ENCODE data around the gene HDAC11. TPM values are rescaled to one million over a fixed set of nuclear protein-coding genes. Genes with fewer than 3 reads are reported as not detected.
A peak's percentile ranks its signal among the peaks of the same experiment; 100 is the strongest.

HDAC11 gene
- total and polyA plus RNA-seq, 4 donors, result 16.8 to 22.2 (median 19.4) TPM

DNA sequence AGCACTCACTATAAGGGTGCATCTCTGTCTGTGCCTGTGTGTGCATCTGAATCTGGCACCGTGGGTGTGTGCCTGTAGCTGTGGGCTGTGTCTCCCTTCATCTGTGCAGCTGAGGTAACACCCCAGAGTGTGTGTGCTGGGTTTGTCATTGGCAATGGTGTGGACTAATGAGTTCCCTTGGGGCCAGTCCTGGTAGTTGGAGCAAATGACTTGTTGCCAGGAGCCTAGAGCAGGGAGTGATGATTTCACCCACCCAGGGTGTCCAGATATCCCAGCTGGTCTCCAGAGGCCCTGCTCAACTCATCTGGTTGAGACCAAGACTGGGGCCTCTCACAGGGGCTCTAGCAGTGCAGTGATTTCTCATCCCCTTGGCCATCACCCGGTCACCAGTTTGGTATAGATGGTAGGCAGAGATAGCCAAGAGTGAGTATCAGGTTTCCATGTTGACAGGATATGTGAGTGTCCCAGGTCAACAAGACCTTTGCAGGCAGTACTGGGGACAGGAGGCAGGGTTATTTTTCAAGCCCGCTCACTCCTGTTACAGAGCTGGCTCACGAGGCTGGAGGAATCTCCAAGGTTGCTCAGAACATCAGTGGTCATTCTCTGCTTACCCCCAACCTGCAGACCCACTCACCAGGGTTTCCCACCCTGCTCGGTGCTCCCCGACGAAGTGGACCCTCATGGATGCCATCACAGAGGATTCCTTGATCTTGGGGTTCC is 4.1 kb upstream of the HDAC11 start:
- Histone ChIP-seq H3K4me1 (ENCODE audit: control insufficient read depth in 1 of 2, insufficient read depth in 2 of 2, low read length in 2 of 2) (no peaks in the 10 kb centered on the region), H3K27me3 (ENCODE audit: control insufficient read depth in 1 of 2, insufficient read depth in 2 of 2, low read length in 1 of 2) (no peaks in the 10 kb centered on the region), H3K36me3 (ENCODE audit: control insufficient read depth in 1 of 2, insufficient read depth in 2 of 2, low read length in 1 of 2) (no peaks in the 10 kb centered on the region), H3K4me3 (ENCODE audit: low read length in 2 of 2) (no peak overlapping the region), H3K9me3 (ENCODE audit: control insufficient read depth, low read length) (no peaks in the 10 kb centered on the region), H3K27ac (ENCODE audit: low read depth in 1 of 2, low read length in 2 of 2) (no peak overlapping the region)
- peak in 1 of 2 donors; percentile 30 for DNase-seq
- intact Hi-C loops (cut with DNase I), result no loop called here
- 51 to 68% methylated on average over 7 of the region's 7 CpGs for WGBS, 2 donors
- ATAC-seq (ENCODE audit: low FRiP score), result no peak

DNA sequence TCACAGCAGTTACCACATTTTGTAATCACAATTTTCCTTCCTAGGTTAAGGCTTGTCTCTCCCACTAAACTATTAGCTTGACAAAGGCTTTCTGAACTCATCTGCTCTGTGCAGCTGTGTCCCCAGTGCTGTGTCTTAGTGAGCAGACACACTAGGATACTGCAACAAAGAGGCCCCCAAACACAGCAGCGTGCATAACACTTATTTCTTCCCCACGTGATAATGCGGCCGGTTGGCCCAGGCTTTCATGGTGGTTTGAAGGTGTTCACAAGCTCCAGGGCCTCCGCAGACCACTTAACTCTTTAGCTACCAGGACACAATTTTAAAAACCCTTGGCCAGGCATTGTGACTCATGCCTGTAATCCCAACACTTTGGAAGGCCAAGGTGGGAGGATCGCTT is 2.2 kb upstream of the HDAC11 start:
- Histone ChIP-seq H3K9me3 (ENCODE audit: control insufficient read depth, low read length) (no peaks in the 10 kb centered on the region), H3K4me1 (ENCODE audit: control insufficient read depth in 1 of 2, insufficient read depth in 2 of 2, low read length in 2 of 2) (no peaks in the 10 kb centered on the region), H3K36me3 (ENCODE audit: control insufficient read depth in 1 of 2, insufficient read depth in 2 of 2, low read length in 1 of 2) (no peaks in the 10 kb centered on the region), H3K4me3 (ENCODE audit: low read length in 2 of 2) (no peak overlapping the region), H3K27ac (ENCODE audit: low read depth in 1 of 2, low read length in 2 of 2) (no peak overlapping the region), H3K27me3 (ENCODE audit: control insufficient read depth in 1 of 2, insufficient read depth in 2 of 2, low read length in 1 of 2) (no peaks in the 10 kb centered on the region)
- intact Hi-C loops (cut with DNase I), result no loop called here
- WGBS, 2 donors, result 76 to 79% methylated on average over 6 of the region's 6 CpGs
- ATAC-seq (ENCODE audit: low FRiP score), result no peak
- DNase-seq, result peak in 1 of 2 donors; percentile 33

DNA sequence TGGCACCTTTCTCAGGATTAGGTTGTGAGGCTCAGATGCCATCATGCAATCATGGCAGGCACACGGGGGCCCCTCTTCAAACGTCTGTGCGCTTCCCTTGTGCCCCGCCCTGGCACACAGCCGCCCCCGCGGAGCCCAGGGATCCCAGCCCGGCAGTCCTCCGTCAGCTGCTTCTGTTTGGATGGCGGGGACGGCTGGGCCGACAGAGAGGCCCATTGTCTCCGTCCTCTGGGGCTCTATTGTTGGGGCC is 849 bp upstream of the HDAC11 start:
- Histone ChIP-seq H3K9me3 (ENCODE audit: control insufficient read depth, low read length) (no peaks in the 10 kb centered on the region), H3K27ac (ENCODE audit: low read depth in 1 of 2, low read length in 2 of 2) (peak overlapping the region in 1 of 2 donors; percentile 25), H3K36me3 (ENCODE audit: control insufficient read depth in 1 of 2, insufficient read depth in 2 of 2, low read length in 1 of 2) (no peaks in the 10 kb centered on the region), H3K27me3 (ENCODE audit: control insufficient read depth in 1 of 2, insufficient read depth in 2 of 2, low read length in 1 of 2) (no peaks in the 10 kb centered on the region), H3K4me3 (ENCODE audit: low read length in 2 of 2) (peak overlapping the region; percentile 48 to 59), H3K4me1 (ENCODE audit: control insufficient read depth in 1 of 2, insufficient read depth in 2 of 2, low read length in 2 of 2) (no peaks in the 10 kb centered on the region)
- intact Hi-C loops (cut with DNase I), result no loop called here
- ATAC-seq (ENCODE audit: low FRiP score), result peak; percentile 37
- WGBS, 2 donors, result 2 to 3% methylated on average over 13 of the region's 13 CpGs
- peak; percentile 59 to 85 for DNase-seq

DNA sequence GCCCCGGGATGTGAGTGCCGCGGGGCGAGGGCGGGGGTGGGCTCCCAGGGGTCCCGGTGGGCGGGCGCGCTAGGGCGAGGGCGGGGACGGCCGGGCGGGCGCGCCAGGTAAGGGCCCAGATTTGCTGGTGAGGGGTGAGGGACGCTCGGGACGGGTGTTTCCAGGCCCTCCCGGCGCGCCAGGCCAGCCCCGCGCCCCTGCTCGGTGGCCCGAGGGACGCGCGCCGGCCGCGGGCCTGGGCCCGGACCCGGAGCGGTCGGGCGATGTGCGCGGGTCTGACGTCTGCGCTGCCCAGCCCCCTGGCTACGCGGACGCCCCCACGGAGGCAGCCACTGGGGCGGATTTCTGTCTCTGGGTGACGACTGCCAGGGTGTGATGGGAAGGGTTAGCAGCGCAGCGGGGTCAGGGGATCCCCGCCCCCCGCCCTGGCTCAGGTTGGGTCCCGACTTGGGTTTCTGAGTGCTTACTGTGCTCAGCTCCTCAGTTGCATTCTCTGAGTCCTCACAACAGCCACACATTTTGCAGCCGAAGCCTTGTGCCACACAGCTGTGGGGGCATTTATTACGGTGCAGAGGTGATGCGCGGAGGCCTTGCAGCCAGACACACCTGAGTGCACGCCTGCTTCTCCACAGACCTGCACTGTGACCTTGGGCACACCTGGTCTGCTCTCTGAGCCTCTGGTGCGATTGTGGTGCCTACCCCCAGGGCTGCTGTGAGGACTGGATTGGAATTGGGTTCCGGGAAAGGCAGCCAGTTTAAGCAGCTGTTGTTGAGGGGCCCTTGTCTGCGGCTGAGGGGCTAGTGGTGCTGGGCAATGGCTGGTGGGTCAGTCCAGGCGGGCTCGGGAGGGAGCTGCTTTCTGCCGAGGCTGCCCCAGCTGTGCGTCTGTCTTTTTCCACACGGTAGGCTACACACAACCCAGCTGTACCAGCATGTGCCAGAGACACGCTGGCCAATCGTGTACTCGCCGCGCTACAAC is 523 bp downstream of the HDAC11 start:
- 18 to 26% methylated on average over 51 to 70 of the region's 70 CpGs for WGBS, 2 donors
- DNase-seq, result peak; percentile 68 to 72

DNA sequence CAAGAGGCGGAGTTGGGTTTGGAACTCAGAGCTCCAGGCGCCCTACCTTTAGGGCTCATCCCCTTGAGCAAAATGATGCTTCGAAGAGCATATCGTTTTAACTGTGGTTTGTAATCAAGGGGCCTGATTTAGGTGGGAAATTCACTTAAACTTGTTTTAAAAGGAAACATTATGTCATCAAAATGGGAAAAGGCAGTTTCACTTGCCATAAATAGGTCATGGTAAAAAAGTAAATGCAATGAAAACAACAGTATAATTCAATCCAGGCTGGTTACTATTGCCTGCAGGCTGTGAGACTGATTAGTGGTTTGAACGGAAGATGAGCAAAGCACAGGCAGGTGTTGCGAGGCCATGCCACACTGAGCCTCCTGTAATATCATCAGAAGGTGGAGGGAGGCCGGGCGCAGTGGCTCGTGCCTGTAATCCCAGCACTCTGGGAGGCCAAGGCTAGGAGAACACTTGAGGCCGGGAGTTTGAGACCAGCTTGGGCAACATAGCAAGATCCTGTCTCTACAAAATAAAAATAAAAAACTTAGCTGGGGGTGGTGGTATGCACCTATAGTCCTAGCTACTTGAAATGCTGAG is 2.1 kb downstream of the HDAC11 start:
- intact Hi-C loops (cut with DNase I), result no loop called here
- Histone ChIP-seq H3K4me3 (ENCODE audit: low read length in 2 of 2) (no peak overlapping the region), H3K36me3 (ENCODE audit: control insufficient read depth in 1 of 2, insufficient read depth in 2 of 2, low read length in 1 of 2) (no peaks in the 10 kb centered on the region), H3K4me1 (ENCODE audit: control insufficient read depth in 1 of 2, insufficient read depth in 2 of 2, low read length in 2 of 2) (no peaks in the 10 kb centered on the region), H3K27ac (ENCODE audit: low read depth in 1 of 2, low read length in 2 of 2) (no peak overlapping the region), H3K9me3 (ENCODE audit: control insufficient read depth, low read length) (no peaks in the 10 kb centered on the region), H3K27me3 (ENCODE audit: control insufficient read depth in 1 of 2, insufficient read depth in 2 of 2, low read length in 1 of 2) (no peaks in the 10 kb centered on the region)
- ATAC-seq (ENCODE audit: low FRiP score), result no peak
- DNase-seq, result peak; percentile 17 to 73
- WGBS, 2 donors, result 72% methylated on average over 10 of the region's 10 CpGs

More for the DNA sequence above, 523 bp downstream of the HDAC11 start:
- Histone ChIP-seq H3K4me1 (ENCODE audit: control insufficient read depth in 1 of 2, insufficient read depth in 2 of 2, low read length in 2 of 2) (no peaks in the 10 kb centered on the region), H3K27ac (ENCODE audit: low read depth in 1 of 2, low read length in 2 of 2) (peak overlapping the region in 1 of 2 donors; percentile 10), H3K36me3 (ENCODE audit: control insufficient read depth in 1 of 2, insufficient read depth in 2 of 2, low read length in 1 of 2) (no peaks in the 10 kb centered on the region), H3K4me3 (ENCODE audit: low read length in 2 of 2) (peak overlapping the region; percentile 70 to 83), H3K9me3 (ENCODE audit: control insufficient read depth, low read length) (no peaks in the 10 kb centered on the region), H3K27me3 (ENCODE audit: control insufficient read depth in 1 of 2, insufficient read depth in 2 of 2, low read length in 1 of 2) (no peaks in the 10 kb centered on the region)
- intact Hi-C loops (cut with DNase I), result no loop called here
- peak; percentile 20 for ATAC-seq (ENCODE audit: low FRiP score)

DNA sequence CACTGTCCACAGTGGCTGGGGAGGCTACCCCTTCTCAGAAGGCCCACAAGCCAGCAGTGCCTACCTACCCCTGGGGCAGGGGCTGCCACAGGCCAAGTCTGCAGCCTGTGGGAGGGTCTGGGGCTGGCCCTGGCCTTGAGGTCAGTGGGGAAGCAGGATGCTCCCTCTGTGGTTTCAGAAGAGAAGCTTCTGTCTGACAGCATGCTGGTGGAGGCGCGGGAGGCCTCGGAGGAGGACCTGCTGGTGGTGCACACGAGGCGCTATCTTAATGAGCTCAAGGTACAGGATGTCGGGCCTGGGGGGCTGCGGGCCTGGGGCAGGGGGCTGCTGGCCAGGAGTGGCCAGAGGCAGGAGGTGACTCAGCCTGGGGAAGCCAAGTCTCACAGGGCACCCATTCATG is 3.2 kb downstream of the HDAC11 start:
- no peaks in the 10 kb centered on the region for H3K4me1 ChIP-seq (ENCODE audit: control insufficient read depth in 1 of 2, insufficient read depth in 2 of 2, low read length in 2 of 2)
- no peak for ATAC-seq (ENCODE audit: low FRiP score)
- 93 to 97% methylated on average over 7 of the region's 7 CpGs for WGBS, 2 donors
- H3K27ac ChIP-seq (ENCODE audit: low read depth in 1 of 2, low read length in 2 of 2), result no peak overlapping the region
- H3K36me3 ChIP-seq (ENCODE audit: control insufficient read depth in 1 of 2, insufficient read depth in 2 of 2, low read length in 1 of 2), result no peaks in the 10 kb centered on the region
- no peaks in the 10 kb centered on the region for H3K9me3 ChIP-seq (ENCODE audit: control insufficient read depth, low read length)
- no peak overlapping the region for H3K4me3 ChIP-seq (ENCODE audit: low read length in 2 of 2)
- peak; percentile 35 to 62 for DNase-seq
- no peaks in the 10 kb centered on the region for H3K27me3 ChIP-seq (ENCODE audit: control insufficient read depth in 1 of 2, insufficient read depth in 2 of 2, low read length in 1 of 2)
- intact Hi-C loops (cut with DNase I), result no loop called here

DNA sequence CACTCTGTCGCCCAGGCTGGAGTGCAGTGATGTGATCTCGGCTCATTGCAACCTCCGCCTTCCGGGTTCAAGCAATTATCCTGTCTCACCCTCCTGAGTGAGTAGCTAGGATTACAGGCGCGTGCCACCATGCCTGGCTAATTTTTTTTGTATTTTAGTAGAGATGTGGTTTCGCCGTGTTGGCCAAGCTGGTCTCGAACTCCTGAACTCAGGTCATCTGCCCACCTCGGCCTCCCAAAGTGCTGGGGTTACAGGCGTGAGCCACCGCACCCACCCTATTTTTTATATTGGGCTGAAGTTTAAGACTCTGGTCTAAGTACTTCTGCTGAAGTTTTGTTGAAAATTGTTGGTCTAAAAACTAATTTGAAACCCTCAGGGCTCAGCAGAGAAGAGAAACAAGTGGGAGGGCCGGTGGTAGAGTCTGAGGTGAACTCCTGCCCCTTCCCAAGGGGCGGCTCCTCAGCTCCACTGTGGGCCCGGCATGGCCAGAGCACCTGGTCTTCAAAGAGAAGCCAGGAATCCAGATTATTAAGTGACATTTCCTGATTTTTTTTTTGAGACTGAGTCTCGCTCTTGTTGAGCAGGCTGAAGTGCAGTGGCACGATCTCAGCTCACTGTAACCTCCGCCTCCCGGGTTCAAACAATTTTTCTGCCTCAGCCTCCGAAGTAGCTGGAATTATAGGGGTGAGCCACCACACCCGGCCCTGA is 4.0 kb downstream of the HDAC11 start:
- ATAC-seq (ENCODE audit: low FRiP score) (no peak), DNase-seq (peak; percentile 35 to 55)
- 93 to 95% methylated on average over 21 of the region's 21 CpGs for WGBS, 2 donors
- Histone ChIP-seq H3K27me3 (ENCODE audit: control insufficient read depth in 1 of 2, insufficient read depth in 2 of 2, low read length in 1 of 2) (no peaks in the 10 kb centered on the region), H3K4me1 (ENCODE audit: control insufficient read depth in 1 of 2, insufficient read depth in 2 of 2, low read length in 2 of 2) (no peaks in the 10 kb centered on the region), H3K4me3 (ENCODE audit: low read length in 2 of 2) (no peak overlapping the region), H3K27ac (ENCODE audit: low read depth in 1 of 2, low read length in 2 of 2) (no peak overlapping the region), H3K36me3 (ENCODE audit: control insufficient read depth in 1 of 2, insufficient read depth in 2 of 2, low read length in 1 of 2) (no peaks in the 10 kb centered on the region), H3K9me3 (ENCODE audit: control insufficient read depth, low read length) (no peaks in the 10 kb centered on the region)
- intact Hi-C loops (cut with DNase I), result no loop called here

DNA sequence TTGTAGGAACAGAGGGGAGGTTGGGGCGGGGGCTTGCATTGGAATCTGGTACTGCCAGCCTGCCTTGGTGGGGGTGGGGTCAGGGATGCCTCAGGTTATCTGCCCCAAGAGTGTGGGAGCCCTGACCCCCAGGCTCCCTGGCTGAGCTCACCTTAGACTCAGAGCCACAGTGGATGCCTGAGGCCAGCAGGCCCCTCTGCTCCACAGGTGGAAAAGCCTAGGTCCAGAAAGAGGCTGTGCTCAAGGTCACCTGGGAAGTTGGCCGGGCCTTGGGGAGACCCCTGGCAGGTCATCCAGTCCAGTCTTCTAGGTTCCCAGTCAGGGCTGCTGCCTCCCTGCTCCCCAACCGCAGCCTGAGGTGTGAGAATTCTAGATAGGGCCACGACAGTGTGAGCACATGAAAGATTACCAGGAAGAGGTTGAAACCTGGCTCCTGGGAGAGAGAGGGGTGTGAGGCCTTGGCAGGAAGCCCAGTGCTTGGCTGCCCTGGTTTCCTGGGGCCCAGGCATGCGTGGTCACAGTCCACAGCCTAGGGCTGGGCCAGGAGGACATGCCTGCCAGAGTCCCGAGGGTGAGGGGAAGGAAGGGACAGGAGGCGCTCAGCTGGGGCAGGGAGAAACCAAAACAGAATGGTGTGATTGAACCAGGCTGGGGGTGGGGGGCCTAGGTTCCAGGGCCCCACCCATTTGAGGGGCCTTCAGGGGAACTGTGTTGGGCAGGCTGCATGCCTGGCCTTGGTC is 4.9 kb downstream of the HDAC11 start:
- intact Hi-C loops (cut with DNase I), result no loop called here
- H3K4me1 ChIP-seq (ENCODE audit: control insufficient read depth in 1 of 2, insufficient read depth in 2 of 2, low read length in 2 of 2), result no peaks in the 10 kb centered on the region
- no peaks in the 10 kb centered on the region for H3K36me3 ChIP-seq (ENCODE audit: control insufficient read depth in 1 of 2, insufficient read depth in 2 of 2, low read length in 1 of 2)
- DNase-seq, result peak; percentile 78 to 80
- ATAC-seq (ENCODE audit: low FRiP score), result peak; percentile 63
- 28 to 30% methylated on average over 7 of the region's 7 CpGs for WGBS, 2 donors
- H3K27me3 ChIP-seq (ENCODE audit: control insufficient read depth in 1 of 2, insufficient read depth in 2 of 2, low read length in 1 of 2), result no peaks in the 10 kb centered on the region
- no peak overlapping the region for H3K27ac ChIP-seq (ENCODE audit: low read depth in 1 of 2, low read length in 2 of 2)
- no peak overlapping the region for H3K4me3 ChIP-seq (ENCODE audit: low read length in 2 of 2)
- H3K9me3 ChIP-seq (ENCODE audit: control insufficient read depth, low read length), result no peaks in the 10 kb centered on the region
